HCT116 (cell line): ENCODE measurements around the gene SCRN2. TPM values are rescaled to one million over a fixed set of nuclear protein-coding genes. Genes with fewer than 3 reads are reported as not detected.
A peak's percentile ranks its signal among the peaks of the same experiment; 100 is the strongest.

Experiments
- ATAC-seq: fragments of 200-7000 bp; cut with Tn5 transposase; 2 replicates; pipeline ENCODE4 v1.9.1; 2020; ENCODE audit warnings: mild to moderate bottlenecking, moderate library complexity
- BruUV-seq: library from RNA; stranded (reverse); fragments of 400-500 nt; replicated peaks from 2 replicates; lab custom pipeline; 2021; lab: Mats Ljungman, UMichigan
- CTCF ChIA-PET: fragments of 300-600 bp; sonication (Branson Sonifier 250); formaldehyde crosslinking; loops from one replicate; lab custom pipeline; 2021; ENCODE audit warnings: antibody characterized with exemption; lab: Charles Lee
- POLR2A ChIA-PET: fragments of 300-600, 350-600 bp; sonication (Branson Sonifier 250); formaldehyde crosslinking; loops from one replicate; lab custom pipeline; 2021; ENCODE audit warnings: antibody characterized with exemption; lab: Charles Lee
- RAD21 ChIA-PET, 2 experiments: fragments of 300-600 bp; sonication (Branson Sonifier 250); formaldehyde crosslinking; loops; one replicate each; lab custom pipeline; 2023; ENCODE audit warnings: low total read pairs in 2 of 2; ENCODE audit not compliant: uncharacterized antibody in 2 of 2, unreplicated experiment in 2 of 2, low non-redundant PET in 1 of 2; lab: Charles Lee
- DNase-seq: peaks from one replicate; pipeline ENCODE4 v3.0.0-alpha.2; 2010; ENCODE audit warnings: low read depth, low spot score
- H2AFZ ChIP-seq: fragments of 200-600 bp; shearing (Covaris generic), sonication (generic); 2 replicates; pipeline ENCODE4 v1.6.1; 2017; ENCODE audit warnings: low read depth, mixed run types, mixed read lengths, antibody characterized with exemption, low read length; ENCODE audit not compliant: poor library complexity, severe bottlenecking
- H3K27ac ChIP-seq: 2 replicates; pipeline ENCODE4 v1.5.1; 2012; ENCODE audit warnings: low read depth, low read length
- H3K27me3 ChIP-seq: fragments of 200-600 bp; sonication (generic); 2 replicates; pipeline ENCODE4 v1.6.1; 2016; ENCODE audit warnings: mixed run types, low read length, mixed read lengths; ENCODE audit not compliant: insufficient read depth
- H3K36me3 ChIP-seq, 2 experiments: fragments of 200-500 bp in 1 of 2; fragments of 200-600 bp in 1 of 2; sonication (Bioruptor generic) in 1 of 2; sonication (generic) in 1 of 2; 2 replicates each; pipeline versions ENCODE4 v1.5.1 to v1.6.1; 2014 to 2016; ENCODE audit warnings: low read length in 2 of 2, inconsistent platforms in 1 of 2, mixed read lengths in 1 of 2, mixed run types in 1 of 2; ENCODE audit not compliant: insufficient read depth in 2 of 2, control insufficient read depth in 1 of 2
- H3K4me1 ChIP-seq, 2 experiments: fragments of 200-600 bp in 1 of 2; sonication (generic) in 1 of 2; 2 replicates each; pipeline versions ENCODE4 v1.5.1 to v1.6.1; 2012 to 2017; ENCODE audit warnings: low read length in 2 of 2, inconsistent platforms in 1 of 2, mild to moderate bottlenecking in 1 of 2, mixed read lengths in 1 of 2, mixed run types in 1 of 2, moderate library complexity in 1 of 2; ENCODE audit not compliant: insufficient read depth in 2 of 2, control insufficient read depth in 1 of 2
- H3K4me2 ChIP-seq: fragments of 200-600 bp; sonication (generic); 2 replicates; pipeline ENCODE4 v1.6.1; 2017; ENCODE audit warnings: mixed run types, low read length, mixed read lengths
- H3K4me3 ChIP-seq, 2 experiments: fragments of 200-600 bp in 1 of 2; sonication (generic) in 1 of 2; replicated peaks in 1 of 2; 2 replicates each; pipeline ENCODE4 v1.5.1; 2011 to 2016; ENCODE audit warnings: low read length in 2 of 2, control low read depth in 1 of 2, low read depth in 1 of 2, mild to moderate bottlenecking in 1 of 2, mixed read lengths in 1 of 2, mixed run types in 1 of 2
- H3K79me2 ChIP-seq: fragments of 200-600 bp; sonication (generic); 2 replicates; pipeline ENCODE4 v1.6.1; 2017; ENCODE audit warnings: mild to moderate bottlenecking, mixed run types, low read length, moderate library complexity, mixed read lengths; ENCODE audit not compliant: insufficient read depth
- H3K9ac ChIP-seq: fragments of 200-600 bp; sonication (generic); 2 replicates; pipeline ENCODE4 v1.6.1; 2016; ENCODE audit warnings: low read length, mixed read lengths
- H3K9me2 ChIP-seq: fragments of 200-600 bp; sonication (generic), shearing (Covaris generic); 2 replicates; pipeline ENCODE4 v1.6.1; 2017; ENCODE audit warnings: mixed run types, mild to moderate bottlenecking, moderate library complexity; ENCODE audit not compliant: insufficient read depth
- H3K9me3 ChIP-seq, 2 experiments: fragments of 200-500 bp in 1 of 2; fragments of 200-600 bp in 1 of 2; sonication (Bioruptor generic) in 1 of 2; sonication (generic) in 1 of 2; 2 replicates each; pipeline ENCODE4 v1.6.1; 2014 to 2017; ENCODE audit warnings: low read length in 2 of 2, mixed read lengths in 2 of 2, inconsistent platforms in 1 of 2, low read depth in 1 of 2, mild to moderate bottlenecking in 1 of 2, mixed run types in 1 of 2, moderate library complexity in 1 of 2; ENCODE audit not compliant: control insufficient read depth in 1 of 2, insufficient read depth in 1 of 2
- H4K20me1 ChIP-seq: fragments of 200-600 bp; sonication (generic), shearing (Covaris generic); 2 replicates; pipeline ENCODE4 v1.6.1; 2017; ENCODE audit warnings: mixed run types, mild to moderate bottlenecking, moderate library complexity; ENCODE audit not compliant: insufficient read depth
- ELF1 ChIP-seq: IDR thresholded peaks from 2 replicates; pipeline ENCODE4 v1.6.1; 2012; ENCODE audit warnings: low read depth, borderline replicate concordance
- RAD21 ChIP-seq: IDR thresholded peaks from 2 replicates; pipeline ENCODE4 v1.6.1; 2012; ENCODE audit warnings: low read depth, mild to moderate bottlenecking
- intact Hi-C: fragments of 100-400 bp; cut with micrococcal nuclease; formaldehyde crosslinking; loops from 2 replicates; pipeline ENCODE4 v1.10.0; 2022
- total RNA-seq: library from RNA; stranded (reverse); gene quantifications from one replicate; pipeline ENCODE4 v1.2.1, GENCODE V29; 2021; ENCODE audit not compliant: unreplicated experiment
- TF ChIP-seq, protein P1 (sequence below): IDR thresholded peaks from 2 replicates; pipeline ENCODE4 v1.6.1; 2012
- TF ChIP-seq, protein P2 (sequence below), 3 experiments: fragments of 200-600 bp in 1 of 3; sonication (generic) in 1 of 3; IDR thresholded peaks in 2 of 3; conservative IDR thresholded peaks in 1 of 3; 2 replicates each; pipeline ENCODE4 v1.5.1; 2012 to 2017; ENCODE audit warnings: low read depth in 2 of 3, low read length in 2 of 3, antibody characterized with exemption in 1 of 3, borderline replicate concordance in 1 of 3, control low read depth in 1 of 3, mild to moderate bottlenecking in 1 of 3, mixed read lengths in 1 of 3, mixed run types in 1 of 3, moderate library complexity in 1 of 3; ENCODE audit not compliant: insufficient read depth in 1 of 3
- TF ChIP-seq, protein P3 (sequence below): IDR thresholded peaks from 2 replicates; pipeline ENCODE4 v1.6.1; 2012

SCRN2 gene
- total RNA-seq, 1 experiment from 2014 or later = 53.2 TPM

DNA sequence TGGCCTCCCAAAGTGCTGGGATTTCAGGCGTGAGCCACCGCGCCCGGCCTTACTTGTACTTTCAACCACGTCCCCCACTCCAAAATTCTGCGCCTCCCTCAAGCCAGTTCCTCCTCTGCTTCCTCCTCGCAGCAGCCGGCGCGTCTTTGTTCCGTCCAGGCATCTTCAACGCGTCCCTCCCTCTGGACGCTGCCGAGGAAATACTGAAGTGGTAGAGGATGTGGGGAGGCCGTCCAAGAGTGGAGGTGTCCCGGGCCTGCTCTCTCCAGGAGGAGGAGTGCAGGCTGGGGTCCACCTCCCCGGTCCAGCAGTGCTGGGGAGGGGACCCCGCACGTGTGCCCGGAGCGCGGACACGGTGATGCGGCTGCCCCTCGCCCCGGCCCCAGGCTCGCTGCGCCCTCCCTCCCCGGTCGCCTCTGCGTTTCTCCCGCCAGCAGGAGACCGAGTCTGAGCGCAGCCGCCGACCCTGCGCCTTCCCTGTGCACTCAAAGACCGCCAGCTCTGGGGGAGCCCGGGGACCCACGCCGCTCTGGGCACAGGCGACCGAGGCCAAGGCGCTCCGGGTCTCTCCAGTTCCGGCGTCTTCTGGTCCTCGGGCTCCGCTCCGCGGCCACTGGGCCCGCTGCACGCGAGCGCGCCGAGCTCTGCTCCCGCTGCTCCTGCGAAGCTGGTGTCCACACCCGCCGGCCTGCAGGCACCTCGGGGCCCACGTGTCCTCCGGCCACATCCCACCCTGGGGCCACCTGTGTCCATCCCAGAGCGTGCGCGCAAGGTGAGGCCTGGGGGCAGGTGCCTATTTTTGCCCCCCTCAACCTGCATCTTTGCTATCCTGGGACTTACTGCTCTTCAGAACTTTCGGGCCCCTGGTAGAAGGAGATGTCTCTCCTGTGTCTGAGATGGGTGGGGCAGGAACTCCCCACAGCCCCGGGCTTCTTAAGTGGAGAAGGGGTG lies 51.2 kb downstream of the SCRN2 start:
- Histone ChIP-seq H3K4me1 (peaks cover 0 to 4% of the 10 kb centered on the region in 2 experiments; a peak in 1 of 4 replicates), H3K9me2 (no peaks in the 10 kb centered on the region), H3K79me2 (no peaks in the 10 kb centered on the region), H3K9ac (no peak overlapping the region), H3K27me3 (peaks cover 55% of the 10 kb centered on the region), H3K9me3 (no peaks in the 10 kb centered on the region), H3K4me2 (peak overlapping the region; percentile 25), H3K27ac (no peak overlapping the region), H2AFZ (no peak overlapping the region), H4K20me1 (no peaks in the 10 kb centered on the region), H3K4me3 (no peak overlapping the region), H3K36me3 (no peaks in the 10 kb centered on the region)
- ChIA-PET RAD21 (no interaction called here), CTCF (no interaction called here), POLR2A (interaction anchor here (0.7 kb wide), 1 partner anchor 12 kb away, joined by 3 read pairs; no protein-coding TSS in a partner anchor)
- DNase-seq (no peak), ATAC-seq (peak; percentile 92)
- TF ChIP-seq ELF1 = no peak
- TF ChIP-seq, protein P1, sequence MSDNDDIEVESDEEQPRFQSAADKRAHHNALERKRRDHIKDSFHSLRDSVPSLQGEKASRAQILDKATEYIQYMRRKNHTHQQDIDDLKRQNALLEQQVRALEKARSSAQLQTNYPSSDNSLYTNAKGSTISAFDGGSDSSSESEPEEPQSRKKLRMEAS = peak; percentile 45; the same call in 1 of the 2 replicates
- peak; percentile 56 for TF ChIP-seq RAD21
- TF ChIP-seq, protein P2, sequence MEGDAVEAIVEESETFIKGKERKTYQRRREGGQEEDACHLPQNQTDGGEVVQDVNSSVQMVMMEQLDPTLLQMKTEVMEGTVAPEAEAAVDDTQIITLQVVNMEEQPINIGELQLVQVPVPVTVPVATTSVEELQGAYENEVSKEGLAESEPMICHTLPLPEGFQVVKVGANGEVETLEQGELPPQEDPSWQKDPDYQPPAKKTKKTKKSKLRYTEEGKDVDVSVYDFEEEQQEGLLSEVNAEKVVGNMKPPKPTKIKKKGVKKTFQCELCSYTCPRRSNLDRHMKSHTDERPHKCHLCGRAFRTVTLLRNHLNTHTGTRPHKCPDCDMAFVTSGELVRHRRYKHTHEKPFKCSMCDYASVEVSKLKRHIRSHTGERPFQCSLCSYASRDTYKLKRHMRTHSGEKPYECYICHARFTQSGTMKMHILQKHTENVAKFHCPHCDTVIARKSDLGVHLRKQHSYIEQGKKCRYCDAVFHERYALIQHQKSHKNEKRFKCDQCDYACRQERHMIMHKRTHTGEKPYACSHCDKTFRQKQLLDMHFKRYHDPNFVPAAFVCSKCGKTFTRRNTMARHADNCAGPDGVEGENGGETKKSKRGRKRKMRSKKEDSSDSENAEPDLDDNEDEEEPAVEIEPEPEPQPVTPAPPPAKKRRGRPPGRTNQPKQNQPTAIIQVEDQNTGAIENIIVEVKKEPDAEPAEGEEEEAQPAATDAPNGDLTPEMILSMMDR (IDR thresholded peaks at IDR 0.05 in 2 of 3, conservative IDR thresholded peaks at IDR 0.05 in 1 of 3; ENCODE audit: borderline replicate concordance in 1 of 3, insufficient read depth in 1 of 3, low read depth in 2 of 3, low read length in 2 of 3) = peak in 2 of 3 experiments; percentile 39 to 42; a peak in 4 of 6 replicates
- TF ChIP-seq, protein P3, sequence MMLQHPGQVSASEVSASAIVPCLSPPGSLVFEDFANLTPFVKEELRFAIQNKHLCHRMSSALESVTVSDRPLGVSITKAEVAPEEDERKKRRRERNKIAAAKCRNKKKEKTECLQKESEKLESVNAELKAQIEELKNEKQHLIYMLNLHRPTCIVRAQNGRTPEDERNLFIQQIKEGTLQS = no peak
- intact Hi-C loops = loop anchor here (5.0 kb wide), 1 partner anchor 38 kb away; no protein-coding TSS in a partner anchor
- no TSS peak for BruUV-seq

Other genes starting within 250 kb of the SCRN2 start
- 526 TPM for gene KPNB1, start 191.4 kb downstream of the SCRN2 start, total RNA-seq
- gene TBKBP1, start 147.1 kb downstream of the SCRN2 start, total RNA-seq = 12.4 TPM
- gene TBX21, start 108.0 kb downstream of the SCRN2 start, total RNA-seq = 0.20 TPM
- gene OSBPL7, start 19.5 kb downstream of the SCRN2 start, total RNA-seq = 20.5 TPM
- 112 TPM for gene MRPL10, start 9.7 kb downstream of the SCRN2 start, total RNA-seq
- 0.76 TPM for gene LRRC46, start 9.6 kb downstream of the SCRN2 start, total RNA-seq
- 10.8 TPM for gene SP6, start 9.9 kb upstream of the SCRN2 start, total RNA-seq
- gene SP2, start 55.0 kb upstream of the SCRN2 start, total RNA-seq = 22.2 TPM
- gene PNPO, start 100.3 kb upstream of the SCRN2 start, total RNA-seq = 74.9 TPM
- 0.34 TPM for gene PRR15L, start 116.6 kb upstream of the SCRN2 start, total RNA-seq
- gene CDK5RAP3, start 129.8 kb upstream of the SCRN2 start, total RNA-seq = 255 TPM
- not detected for gene COPZ2, start 196.5 kb upstream of the SCRN2 start, total RNA-seq
- gene NFE2L1, start 207.1 kb upstream of the SCRN2 start, total RNA-seq = 135 TPM